ENCODE data around the gene MICB. TPM values are rescaled to one million over a fixed set of nuclear protein-coding genes. Genes with fewer than 3 reads are reported as not detected.
A peak's percentile ranks its signal among the peaks of the same experiment; 100 is the strongest.

MICB gene
- polyA plus RNA-seq, 1 donor (not counting 4 experiments of a cell fraction or from before 2014, with no cell fraction given), result 8.6 TPM

DNA sequence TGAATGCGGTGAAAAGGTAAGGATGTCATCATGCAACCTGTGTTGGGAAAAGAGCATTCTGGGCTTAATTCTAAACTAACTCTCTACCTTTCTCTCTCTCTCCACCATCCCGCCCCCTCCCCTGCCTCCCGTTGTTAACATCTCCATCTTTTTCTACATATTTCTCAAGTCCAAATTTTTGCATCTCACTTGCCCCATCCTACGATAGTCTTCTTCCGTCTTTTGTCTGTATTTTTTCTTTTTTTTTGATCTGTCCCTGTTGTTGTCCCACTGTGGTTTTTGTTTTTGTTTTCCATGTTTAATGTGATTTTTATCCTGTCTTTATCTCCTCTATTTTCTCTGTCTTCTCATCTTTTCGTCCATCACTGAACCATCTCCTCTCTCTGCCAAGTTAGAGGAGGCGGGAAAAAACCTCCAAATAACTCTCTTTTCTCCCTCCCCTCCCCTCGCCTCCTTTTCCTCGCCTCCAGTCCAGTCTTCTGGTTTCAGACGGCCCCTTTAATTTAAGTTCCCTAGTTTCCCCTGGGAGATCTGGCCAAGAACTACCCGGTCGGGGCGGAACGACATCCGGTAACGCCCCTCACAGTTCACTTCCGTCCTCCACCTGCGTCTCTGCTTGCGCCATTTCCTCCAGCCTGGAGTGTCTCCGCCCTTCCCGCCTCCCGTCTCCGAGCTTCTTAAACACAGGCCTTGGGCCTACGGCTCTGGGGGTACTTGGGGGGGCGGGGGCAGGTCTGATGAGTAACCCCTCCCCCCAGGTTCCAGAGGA is 49.2 kb downstream of the MICB start, which contains the start of gene NFKBIL1:
Gene NFKBIL1 (plus strand): TSS at position 651 of the 769 bp plus-strand sequence. CDS start 87 bp downstream, at position 738.
- H3K4me2 ChIP-seq (ENCODE audit: control insufficient read depth, extremely low read depth, insufficient read depth, low read depth, low read length), result peak within 1 kb of the TSS; percentile 98
- H3K79me2 ChIP-seq (ENCODE audit: control insufficient read depth, insufficient read depth, low read length), result peaks cover 15% of the 10 kb centered on the region
- peaks cover 13% of the 10 kb centered on the region in 2 experiments for H3K36me3 ChIP-seq (ENCODE audit: control insufficient read depth in 2 of 2, extremely low read depth in 1 of 2, insufficient read depth in 2 of 2, low read length in 2 of 2)
- H4K20me1 ChIP-seq (ENCODE audit: control insufficient read depth, extremely low read depth, insufficient read depth, low read length), result no peaks in the 10 kb centered on the region
- peak within 1 kb of the TSS; percentile 55 to 86 (median 85) for H3K4me3 ChIP-seq (ENCODE audit: control insufficient read depth in 2 of 3, extremely low read depth in 1 of 3, insufficient read depth in 2 of 3, low read depth in 1 of 3, low read length in 3 of 3)
- H3K9ac ChIP-seq (ENCODE audit: control insufficient read depth, extremely low read depth, insufficient read depth, low read length), result peak within 1 kb of the TSS; percentile 89
- no peaks in the 10 kb centered on the region for H3K27me3 ChIP-seq (ENCODE audit: control insufficient read depth, extremely low read depth, insufficient read depth, low read length)
- FAIRE-seq (peak; percentile 51), DNase-seq (ENCODE audit: low read depth, low spot score) (peak; percentile 57)
- peak within 1 kb of the TSS; percentile 93 for H2AFZ ChIP-seq (ENCODE audit: control insufficient read depth, low read length)
- no peaks in the 10 kb centered on the region for H3K9me3 ChIP-seq (ENCODE audit: control insufficient read depth, low read depth, low read length)
- H3K27ac ChIP-seq (ENCODE audit: control insufficient read depth, insufficient read depth, low read length), result peak within 1 kb of the TSS; percentile 86
- no peak for TF ChIP-seq EZH2 (IDR thresholded peaks at IDR 0.05; ENCODE audit: low read length)
- TF ChIP-seq, protein P1, sequence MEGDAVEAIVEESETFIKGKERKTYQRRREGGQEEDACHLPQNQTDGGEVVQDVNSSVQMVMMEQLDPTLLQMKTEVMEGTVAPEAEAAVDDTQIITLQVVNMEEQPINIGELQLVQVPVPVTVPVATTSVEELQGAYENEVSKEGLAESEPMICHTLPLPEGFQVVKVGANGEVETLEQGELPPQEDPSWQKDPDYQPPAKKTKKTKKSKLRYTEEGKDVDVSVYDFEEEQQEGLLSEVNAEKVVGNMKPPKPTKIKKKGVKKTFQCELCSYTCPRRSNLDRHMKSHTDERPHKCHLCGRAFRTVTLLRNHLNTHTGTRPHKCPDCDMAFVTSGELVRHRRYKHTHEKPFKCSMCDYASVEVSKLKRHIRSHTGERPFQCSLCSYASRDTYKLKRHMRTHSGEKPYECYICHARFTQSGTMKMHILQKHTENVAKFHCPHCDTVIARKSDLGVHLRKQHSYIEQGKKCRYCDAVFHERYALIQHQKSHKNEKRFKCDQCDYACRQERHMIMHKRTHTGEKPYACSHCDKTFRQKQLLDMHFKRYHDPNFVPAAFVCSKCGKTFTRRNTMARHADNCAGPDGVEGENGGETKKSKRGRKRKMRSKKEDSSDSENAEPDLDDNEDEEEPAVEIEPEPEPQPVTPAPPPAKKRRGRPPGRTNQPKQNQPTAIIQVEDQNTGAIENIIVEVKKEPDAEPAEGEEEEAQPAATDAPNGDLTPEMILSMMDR (optimal IDR thresholded peaks at IDR 0.05 in 1 of 3, IDR thresholded peaks at IDR 0.05 in 1 of 3, conservative IDR thresholded peaks at IDR 0.05 in 1 of 3; ENCODE audit: extremely low read depth in 1 of 3, insufficient read depth in 2 of 3, low read length in 3 of 3), result peak in 1 of 3 experiments; percentile 1
- peaks cover 15% of the 10 kb centered on the region for H3K4me1 ChIP-seq (ENCODE audit: control insufficient read depth, extremely low read depth, insufficient read depth, low read length)
- dilution Hi-C loops (cut with MboI; ENCODE audit: extremely low pct_ligation_motif_present, low sequenced_read_pairs), result no loop called here
- no peaks in the 10 kb centered on the region for H3K9me1 ChIP-seq (ENCODE audit: control insufficient read depth, extremely low read depth, insufficient read depth, low read length)

DNA sequence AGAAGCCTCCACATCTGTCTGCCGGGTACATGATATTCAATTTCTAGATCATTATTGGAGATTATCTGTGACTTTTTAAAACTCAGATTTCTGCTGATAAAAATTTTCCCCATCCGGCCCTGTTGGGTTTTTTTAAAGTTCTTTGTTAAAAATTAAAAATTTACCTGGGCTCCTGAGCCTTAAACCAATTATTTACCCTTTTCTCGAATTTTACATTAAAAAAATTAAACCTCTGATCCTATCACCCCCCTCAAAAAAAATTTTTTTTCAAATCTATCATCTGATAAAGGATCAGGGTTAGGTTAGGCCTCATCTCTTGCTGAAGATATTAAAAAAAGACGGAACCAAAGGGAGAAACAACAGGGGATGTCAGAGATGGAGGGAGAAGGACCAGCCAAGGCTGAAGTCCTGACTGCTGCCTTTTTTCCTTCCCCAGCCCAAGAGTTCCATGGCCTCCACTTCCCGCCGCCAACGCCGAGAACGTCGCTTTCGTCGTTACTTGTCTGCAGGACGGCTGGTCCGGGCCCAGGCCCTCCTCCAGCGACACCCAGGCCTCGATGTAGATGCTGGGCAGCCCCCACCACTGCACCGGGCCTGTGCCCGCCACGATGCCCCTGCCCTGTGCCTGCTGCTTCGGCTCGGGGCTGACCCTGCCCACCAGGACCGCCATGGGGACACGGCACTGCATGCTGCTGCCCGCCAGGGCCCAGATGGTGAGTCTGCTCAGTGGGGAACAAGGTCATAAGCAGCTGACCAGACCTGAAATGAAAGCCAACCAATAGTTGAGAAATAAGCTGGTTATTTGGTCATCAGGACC is 50.0 kb downstream of the MICB start:
- DNase-seq (ENCODE audit: low read depth, low spot score), result no peak
- H3K9me1 ChIP-seq (ENCODE audit: control insufficient read depth, extremely low read depth, insufficient read depth, low read length), result no peaks in the 10 kb centered on the region
- peak overlapping the region; percentile 33 for H2AFZ ChIP-seq (ENCODE audit: control insufficient read depth, low read length)

More for the DNA sequence above, 50.0 kb downstream of the MICB start:
- Histone ChIP-seq H3K27me3 (ENCODE audit: control insufficient read depth, extremely low read depth, insufficient read depth, low read length) (no peaks in the 10 kb centered on the region), H3K27ac (ENCODE audit: control insufficient read depth, insufficient read depth, low read length) (peak overlapping the region; percentile 86), H3K4me2 (ENCODE audit: control insufficient read depth, extremely low read depth, insufficient read depth, low read depth, low read length) (peak overlapping the region; percentile 98), H3K4me1 (ENCODE audit: control insufficient read depth, extremely low read depth, insufficient read depth, low read length) (peaks cover 13% of the 10 kb centered on the region), H3K9me3 (ENCODE audit: control insufficient read depth, low read depth, low read length) (no peaks in the 10 kb centered on the region), H3K9ac (ENCODE audit: control insufficient read depth, extremely low read depth, insufficient read depth, low read length) (peak overlapping the region; percentile 89), H3K36me3 (ENCODE audit: control insufficient read depth in 2 of 2, extremely low read depth in 1 of 2, insufficient read depth in 2 of 2, low read length in 2 of 2) (peaks cover 13% of the 10 kb centered on the region in 2 experiments), H4K20me1 (ENCODE audit: control insufficient read depth, extremely low read depth, insufficient read depth, low read length) (no peaks in the 10 kb centered on the region), H3K4me3 (ENCODE audit: control insufficient read depth in 2 of 3, extremely low read depth in 1 of 3, insufficient read depth in 2 of 3, low read depth in 1 of 3, low read length in 3 of 3) (peak overlapping the region; percentile 55 to 86 (median 85)), H3K79me2 (ENCODE audit: control insufficient read depth, insufficient read depth, low read length) (peaks cover 15% of the 10 kb centered on the region)
- FAIRE-seq, result no peak
- TF ChIP-seq, protein P1 (optimal IDR thresholded peaks at IDR 0.05 in 1 of 3, IDR thresholded peaks at IDR 0.05 in 1 of 3, conservative IDR thresholded peaks at IDR 0.05 in 1 of 3; ENCODE audit: extremely low read depth in 1 of 3, insufficient read depth in 2 of 3, low read length in 3 of 3), result no peak
- no peak for TF ChIP-seq EZH2 (IDR thresholded peaks at IDR 0.05; ENCODE audit: low read length)
- dilution Hi-C loops (cut with MboI; ENCODE audit: extremely low pct_ligation_motif_present, low sequenced_read_pairs), result no loop called here

Data from keratinocyte (primary cell).